Activated CD8-positive, alpha-beta memory T cell treated with anti-CD3 and anti-CD28 coated beads for 48 hours (primary cell): ENCODE measurements around the gene VDR.

ENCODE experiments used
- DNase-seq, 3 experiments: peaks; one replicate each; pipeline ENCODE4 v3.0.0-alpha.2; 2020; ENCODE audit warnings: low read depth in 2 of 3, low spot score in 2 of 3

Gene VDR

GRCh38 chr12:47874316-47874715, 30.5 kb downstream of the VDR start:
- no peak for DNase-seq

DNA sequence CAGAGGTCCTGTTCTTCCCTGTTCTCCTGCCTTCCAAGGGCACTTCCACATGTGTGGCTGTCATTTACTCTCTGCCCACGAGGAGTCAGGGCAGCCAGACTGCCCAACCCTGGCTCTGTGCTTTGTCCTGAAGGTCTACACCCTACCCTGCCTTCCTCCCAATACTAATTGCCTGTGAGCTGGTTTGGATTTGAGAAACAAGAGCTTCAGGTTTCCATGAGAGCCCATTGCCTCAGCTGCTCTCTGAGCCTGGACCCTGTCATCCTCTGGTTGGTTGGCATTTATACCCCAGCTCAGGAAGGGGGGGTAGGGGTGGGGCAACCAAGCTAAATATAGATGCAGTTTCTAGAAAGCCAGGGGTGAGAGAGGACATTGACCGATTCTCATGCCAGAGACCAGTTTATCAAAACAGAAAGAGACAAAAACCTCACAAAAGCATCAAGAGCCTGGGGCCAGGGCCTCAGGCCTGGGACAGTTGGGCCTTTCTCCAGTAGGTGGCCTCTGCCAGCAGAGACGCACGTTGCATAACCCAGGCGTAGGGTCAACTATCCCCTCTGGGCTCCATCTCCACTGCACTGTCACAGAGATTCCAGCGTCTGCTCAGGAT, 34.5 kb downstream of the VDR start:
- no peak for DNase-seq

DNA sequence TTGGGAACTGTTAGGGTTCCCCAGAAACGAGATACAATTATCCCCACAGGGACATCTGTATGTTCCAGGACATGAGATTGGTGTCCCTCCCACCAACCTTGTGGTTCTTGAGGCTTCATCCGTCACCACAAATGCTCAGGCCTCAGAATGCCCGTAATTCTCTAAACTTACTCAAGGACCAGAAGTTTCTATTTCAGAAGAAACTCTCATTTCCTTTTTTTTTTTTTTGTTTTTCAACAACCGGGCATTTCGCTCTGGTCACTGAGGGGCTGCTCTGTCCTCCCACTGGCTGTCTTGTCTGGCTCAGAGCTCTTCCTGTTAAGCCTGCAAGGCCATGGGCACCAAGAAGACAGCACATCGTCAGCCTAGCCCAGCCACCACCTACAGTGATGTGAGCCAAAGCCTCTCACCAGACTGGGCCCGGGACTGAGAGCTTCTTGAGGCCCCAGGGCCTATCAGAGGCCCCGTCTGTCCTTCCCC, 36.2 kb downstream of the VDR start:
- no peak for DNase-seq

DNA sequence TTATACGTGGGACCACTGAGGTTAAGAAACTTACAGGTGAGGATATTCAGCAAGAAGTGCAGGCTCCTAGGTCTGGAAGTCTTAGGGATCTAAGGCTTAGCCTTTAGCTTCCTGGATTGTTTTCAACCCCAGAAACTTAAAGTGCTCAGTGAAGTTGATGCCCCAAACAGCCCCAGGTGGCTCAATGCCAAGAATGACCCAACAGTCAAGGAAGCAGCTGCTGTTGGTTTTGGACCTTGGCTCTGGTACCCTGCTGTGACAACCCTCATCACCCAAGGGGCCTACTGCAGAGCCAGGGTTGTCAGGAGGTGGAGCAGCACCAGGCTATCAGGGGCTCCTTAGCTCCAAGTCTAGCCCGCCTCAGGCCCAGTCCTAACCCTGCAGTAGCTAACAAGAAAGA, 36.8 kb downstream of the VDR start:
- DNase-seq: no peak

DNA sequence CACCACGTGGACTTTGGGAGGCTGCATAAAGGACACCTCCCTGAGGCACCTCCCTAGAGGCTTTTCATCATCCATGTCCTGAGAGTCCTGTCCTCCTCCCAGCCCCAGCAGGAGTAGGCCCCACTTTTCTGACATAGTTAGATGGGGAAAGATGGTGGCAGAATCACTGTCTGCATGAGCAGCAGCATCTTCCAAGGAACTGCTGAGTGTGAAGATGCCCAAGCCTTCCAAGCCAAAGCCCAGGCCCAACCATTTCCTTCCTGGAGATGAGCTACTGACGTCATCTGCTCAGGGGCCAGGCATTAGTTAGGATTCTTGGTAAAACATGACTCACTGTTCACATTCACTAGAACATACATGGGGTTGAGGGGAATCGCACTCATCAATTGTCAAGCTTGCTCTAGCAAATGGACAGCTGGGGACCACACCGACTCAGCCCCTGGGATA, 37.3 kb downstream of the VDR start:
- DNase-seq: no peak

DNA sequence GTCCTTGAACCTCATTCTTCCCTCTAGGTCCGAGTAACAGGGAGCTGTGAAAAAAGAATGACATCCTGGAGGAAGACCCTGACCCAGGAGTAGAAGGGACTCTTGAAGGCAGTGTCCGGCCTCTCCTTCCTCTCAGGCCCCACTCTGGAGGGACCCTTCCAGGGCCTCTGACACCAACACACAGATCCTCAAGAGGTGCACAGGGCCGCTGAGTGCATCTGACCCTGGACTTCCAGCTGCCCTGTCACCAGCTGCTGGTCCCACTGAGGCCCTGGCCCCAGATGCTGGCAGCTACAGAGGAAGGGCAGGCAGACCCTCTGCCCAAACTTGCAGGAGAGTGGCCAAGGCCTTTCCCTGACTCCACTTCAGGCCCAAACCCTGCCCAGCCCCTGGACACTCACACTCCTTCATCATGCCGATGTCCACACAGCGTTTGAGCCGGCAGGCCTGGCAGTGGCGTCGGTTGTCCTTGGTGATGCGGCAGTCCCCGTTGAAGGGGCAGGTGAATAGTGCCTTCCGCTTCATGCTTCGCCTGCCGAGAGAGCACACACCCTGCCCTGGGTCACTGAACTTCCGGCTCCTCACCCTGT, 40.1 kb downstream of the VDR start:
- no peak for DNase-seq

DNA sequence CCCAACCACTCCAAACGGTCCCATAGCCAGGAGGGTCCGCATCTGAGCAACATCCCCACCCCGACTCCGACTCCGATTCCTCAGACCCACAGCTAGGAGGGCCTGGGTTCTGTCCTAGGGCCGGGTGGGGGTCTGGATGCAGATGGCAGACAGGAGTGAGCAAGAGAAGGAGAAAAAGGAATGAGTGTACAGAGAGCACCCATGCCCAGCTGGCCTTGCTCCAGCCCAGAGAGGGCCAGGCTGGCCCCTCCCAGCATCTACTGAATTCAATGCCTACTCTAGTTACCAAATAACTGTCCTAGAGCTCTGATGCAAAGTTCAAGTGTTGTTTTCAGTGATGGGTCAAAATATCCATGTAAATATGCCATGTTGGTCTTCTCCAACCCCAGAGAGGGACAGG, 40.8 kb downstream of the VDR start:
- no peak for DNase-seq

DNA sequence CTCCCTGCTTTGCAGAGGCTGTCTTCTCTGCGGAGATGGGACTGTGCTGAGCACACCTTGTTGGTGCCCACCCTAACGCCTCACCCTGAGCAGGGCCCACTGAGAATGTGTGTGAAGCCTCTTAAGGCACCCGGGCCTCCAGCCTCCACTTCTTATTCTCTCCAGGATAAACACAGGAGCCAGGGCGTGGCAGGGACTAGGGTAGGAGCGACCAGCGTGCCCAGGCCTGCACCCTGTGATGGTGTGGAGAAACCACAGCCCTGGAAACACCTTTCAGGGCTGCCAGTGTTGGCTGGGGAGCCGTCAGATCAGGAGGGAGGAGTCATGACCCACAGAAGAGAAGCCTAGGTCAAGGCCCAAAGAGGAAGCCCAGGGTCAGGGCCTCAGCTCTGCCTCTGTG, 41.3 kb downstream of the VDR start:
- DNase-seq: no peak

DNA sequence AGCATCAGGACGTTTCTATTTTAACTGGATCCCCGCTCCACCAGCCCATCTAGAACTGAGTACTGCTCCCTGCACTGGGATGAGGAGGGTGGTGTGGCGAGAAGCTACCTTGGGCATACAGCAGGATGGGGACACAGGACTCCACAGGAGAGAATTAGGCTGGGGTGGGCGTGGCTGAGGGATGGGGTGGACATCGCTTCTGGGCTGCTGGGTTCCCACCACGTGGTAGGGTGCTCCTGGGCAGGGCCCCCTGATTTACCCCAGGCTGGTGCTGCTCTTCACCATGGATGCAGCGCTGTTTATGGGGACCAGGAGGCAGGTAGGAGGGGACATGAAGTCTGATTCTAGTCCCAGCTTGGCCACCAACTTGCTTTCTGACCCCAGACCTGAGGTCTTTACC, 41.9 kb downstream of the VDR start:
- DNase-seq: no peak

- no peak for DNase-seq
Observed at GRCh38 chr12:47862167-47862750, 42.5 kb downstream of the VDR start.

GRCh38 chr12:47860873-47861272, 43.9 kb downstream of the VDR start:
- no peak for DNase-seq

- DNase-seq: no peak
Observed at GRCh38 chr12:47860279-47860841, 44.4 kb downstream of the VDR start.

- DNase-seq: no peak
Observed at GRCh38 chr12:47858511-47859266, 46.1 kb downstream of the VDR start.

DNA sequence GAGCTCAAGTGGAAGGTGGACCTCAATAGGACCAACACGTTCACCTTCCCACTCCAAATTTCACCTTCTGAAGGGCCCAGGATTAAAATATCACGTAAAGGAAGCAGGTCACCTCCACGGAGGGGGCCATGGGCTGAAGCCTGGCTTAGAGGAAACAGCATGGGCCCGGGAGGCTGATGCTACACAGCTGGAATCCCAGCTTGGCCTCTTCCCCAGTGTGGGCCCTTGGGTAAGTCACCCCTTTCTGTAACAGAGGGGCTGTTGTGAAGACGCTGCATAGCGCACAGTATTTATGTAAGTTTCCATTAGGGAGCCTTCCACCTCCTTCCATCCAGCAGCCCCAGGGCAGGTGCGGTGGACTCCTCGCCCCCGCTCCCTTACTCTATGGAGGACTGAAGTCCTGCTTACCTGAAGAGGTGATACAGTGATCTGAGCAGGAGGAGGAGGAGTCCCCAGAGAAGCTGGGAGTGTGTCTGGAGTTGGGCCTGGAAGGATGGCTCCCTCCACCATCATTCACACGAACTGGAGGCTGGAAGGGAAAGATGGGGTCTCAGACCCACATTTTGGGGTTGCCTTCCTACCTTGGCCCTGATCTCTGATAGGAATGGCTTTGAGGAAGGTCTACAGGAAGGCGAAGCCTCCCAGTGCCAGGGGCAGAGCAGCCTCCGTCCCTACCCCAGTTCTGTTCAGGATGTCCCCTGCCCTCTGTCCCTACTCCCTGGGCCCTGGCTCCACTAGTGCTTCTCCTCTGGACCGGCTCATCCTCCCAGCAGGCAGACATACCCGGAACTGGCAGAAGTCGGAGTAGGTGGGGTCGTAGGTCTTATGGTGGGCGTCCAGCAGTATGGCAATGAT, 47.8 kb downstream of the VDR start:
- no peak for DNase-seq

- DNase-seq: no peak
Observed at GRCh38 chr12:47856094-47856493, 48.7 kb downstream of the VDR start.

DNA sequence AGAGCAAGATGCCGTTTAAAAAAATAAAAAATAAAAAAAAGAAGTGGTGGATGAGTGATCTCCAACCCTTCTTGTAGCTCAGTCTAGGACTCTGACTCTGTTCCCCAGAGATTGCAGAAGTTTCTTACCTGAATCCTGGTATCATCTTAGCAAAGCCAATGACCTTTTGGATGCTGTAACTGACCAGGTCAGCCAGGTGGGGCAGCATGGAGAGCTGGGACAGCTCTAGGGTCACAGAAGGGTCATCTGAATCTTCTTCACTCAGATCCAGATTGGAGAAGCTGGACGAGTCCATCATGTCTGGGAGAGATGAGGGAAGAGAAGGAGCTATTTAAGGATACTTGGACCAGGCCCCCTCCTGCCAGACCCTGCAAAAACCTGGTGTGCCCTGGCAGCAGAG, 49.3 kb downstream of the VDR start:
- DNase-seq: no peak

GRCh38 chr12:47854531-47854930, 50.3 kb downstream of the VDR start:
- DNase-seq: no peak

- DNase-seq: no peak
Observed at GRCh38 chr12:47852096-47852571, 52.7 kb downstream of the VDR start.

- DNase-seq: no peak
Observed at GRCh38 chr12:47851303-47851952, 53.4 kb downstream of the VDR start.
